Measurements from ENCODE around the gene GTF3C2.

Gene GTF3C2

GRCh38 chr2:27376866-27377617, 20.5 kb upstream of the GTF3C2 start:
- no peak overlapping the region; the same call in 1 of the 2 replicates for H3K27ac ChIP-seq (ENCODE audit: extremely low read depth, low read depth, low read length)
- CTCF ChIA-PET, result no interaction called here
- H3K4me3 ChIP-seq (ENCODE audit: low read depth, low read length), result no peak overlapping the region
- H3K9me3 ChIP-seq (ENCODE audit: control insufficient read depth, insufficient read depth, low read depth, low read length), result no peaks in the 10 kb centered on the region
- TF ChIP-seq ZNF544 (tag by site-specific recombination; IDR thresholded peaks at IDR 0.05) (no peak), ZXDB (tag by site-specific recombination; IDR thresholded peaks at IDR 0.05) (no peak), ZBTB21 (tag by site-specific recombination; IDR thresholded peaks at IDR 0.05) (no peak)
- TF ChIP-seq, protein P1, sequence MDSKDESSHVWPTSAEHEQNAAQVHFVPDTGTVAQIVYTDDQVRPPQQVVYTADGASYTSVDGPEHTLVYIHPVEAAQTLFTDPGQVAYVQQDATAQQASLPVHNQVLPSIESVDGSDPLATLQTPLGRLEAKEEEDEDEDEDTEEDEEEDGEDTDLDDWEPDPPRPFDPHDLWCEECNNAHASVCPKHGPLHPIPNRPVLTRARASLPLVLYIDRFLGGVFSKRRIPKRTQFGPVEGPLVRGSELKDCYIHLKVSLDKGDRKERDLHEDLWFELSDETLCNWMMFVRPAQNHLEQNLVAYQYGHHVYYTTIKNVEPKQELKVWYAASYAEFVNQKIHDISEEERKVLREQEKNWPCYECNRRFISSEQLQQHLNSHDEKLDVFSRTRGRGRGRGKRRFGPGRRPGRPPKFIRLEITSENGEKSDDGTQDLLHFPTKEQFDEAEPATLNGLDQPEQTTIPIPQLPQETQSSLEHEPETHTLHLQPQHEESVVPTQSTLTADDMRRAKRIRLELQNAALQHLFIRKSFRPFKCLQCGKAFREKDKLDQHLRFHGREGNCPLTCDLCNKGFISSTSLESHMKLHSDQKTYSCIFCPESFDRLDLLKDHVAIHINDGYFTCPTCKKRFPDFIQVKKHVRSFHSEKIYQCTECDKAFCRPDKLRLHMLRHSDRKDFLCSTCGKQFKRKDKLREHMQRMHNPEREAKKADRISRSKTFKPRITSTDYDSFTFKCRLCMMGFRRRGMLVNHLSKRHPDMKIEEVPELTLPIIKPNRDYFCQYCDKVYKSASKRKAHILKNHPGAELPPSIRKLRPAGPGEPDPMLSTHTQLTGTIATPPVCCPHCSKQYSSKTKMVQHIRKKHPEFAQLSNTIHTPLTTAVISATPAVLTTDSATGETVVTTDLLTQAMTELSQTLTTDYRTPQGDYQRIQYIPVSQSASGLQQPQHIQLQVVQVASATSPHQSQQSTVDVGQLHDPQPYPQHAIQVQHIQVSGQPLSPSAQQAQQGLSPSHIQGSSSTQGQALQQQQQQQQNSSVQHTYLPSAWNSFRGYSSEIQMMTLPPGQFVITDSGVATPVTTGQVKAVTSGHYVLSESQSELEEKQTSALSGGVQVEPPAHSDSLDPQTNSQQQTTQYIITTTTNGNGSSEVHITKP (tag by site-specific recombination; IDR thresholded peaks at IDR 0.05), result 0 out of 2 replicates have a peak, but pooled peaks have one; percentile 10
- POLR2A ChIA-PET, result interaction anchor here (1.1 to 3.4 kb wide), 2 partner anchors 20 to 32 kb away, joined by 4 to 9 read pairs; partner anchors contain the start of genes GTF3C2 and PPM1G
- peaks cover 27 to 86% of the 10 kb centered on the region in 2 experiments for H3K36me3 ChIP-seq (ENCODE audit: control insufficient read depth in 2 of 2, insufficient read depth in 1 of 2, low read length in 2 of 2)
- no peaks in the 10 kb centered on the region; the same call in 1 of the 2 replicates for H3K4me1 ChIP-seq (ENCODE audit: control insufficient read depth, insufficient read depth, low read length)

GRCh38 chr2:27376151-27376865, 19.7 kb upstream of the GTF3C2 start:
- H3K27ac ChIP-seq (ENCODE audit: extremely low read depth, low read depth, low read length), result no peak overlapping the region; the same call in 1 of the 2 replicates
- no peak overlapping the region for H3K4me3 ChIP-seq (ENCODE audit: low read depth, low read length)
- H3K4me1 ChIP-seq (ENCODE audit: control insufficient read depth, insufficient read depth, low read length), result no peaks in the 10 kb centered on the region; the same call in 1 of the 2 replicates
- peaks cover 27 to 80% of the 10 kb centered on the region in 2 experiments for H3K36me3 ChIP-seq (ENCODE audit: control insufficient read depth in 2 of 2, insufficient read depth in 1 of 2, low read length in 2 of 2)
- TF ChIP-seq ZNF202 (tag by site-specific recombination; IDR thresholded peaks at IDR 0.05; ENCODE audit: borderline replicate concordance) (no peak), ZBTB10 (tag by site-specific recombination; IDR thresholded peaks at IDR 0.05) (no peak), ZNF274 (IDR thresholded peaks at IDR 0.05; ENCODE audit: low read length) (no peak), ZNF274 (tag by site-specific recombination; IDR thresholded peaks at IDR 0.05; ENCODE audit: borderline replicate concordance) (no peak), ZNF658 (tag by site-specific recombination; IDR thresholded peaks at IDR 0.05) (no peak)
- no peaks in the 10 kb centered on the region for H3K9me3 ChIP-seq (ENCODE audit: control insufficient read depth, insufficient read depth, low read depth, low read length)
- POLR2A ChIA-PET, result interaction anchor here (1.1 to 3.4 kb wide), 2 partner anchors 20 to 33 kb away, joined by 4 to 9 read pairs; partner anchors contain the start of genes GTF3C2 and PPM1G
- CTCF ChIA-PET, result no interaction called here

DNA sequence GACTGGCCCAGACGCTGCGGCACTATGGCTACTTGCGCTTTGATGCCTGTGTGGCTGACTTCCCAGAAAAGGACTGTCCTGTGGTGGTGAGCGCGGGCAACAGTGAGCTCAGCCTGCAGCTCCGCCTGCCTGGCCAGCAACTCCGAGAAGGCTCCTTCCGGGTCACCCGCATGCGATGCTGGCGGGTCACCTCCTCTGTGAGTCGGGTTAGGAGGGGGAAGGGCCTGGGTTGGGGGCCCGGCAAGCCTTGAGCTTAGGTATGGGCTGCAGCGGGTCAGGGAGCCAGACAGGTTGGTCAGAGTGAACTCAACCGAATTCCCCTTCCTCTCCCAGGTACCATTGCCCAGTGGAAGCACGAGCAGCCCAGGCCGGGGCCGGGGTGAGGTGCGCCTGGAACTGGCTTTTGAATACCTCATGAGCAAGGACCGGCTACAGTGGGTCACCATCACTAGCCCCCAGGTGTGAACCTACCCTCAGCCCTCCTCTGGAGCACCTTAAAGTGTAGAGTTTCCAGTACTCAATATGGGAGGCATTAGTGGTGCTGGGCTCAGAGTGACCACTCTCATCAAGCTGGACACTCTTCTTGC, 19.0 kb upstream of the GTF3C2 start:
- H3K4me1 ChIP-seq (ENCODE audit: control insufficient read depth, insufficient read depth, low read length), result no peaks in the 10 kb centered on the region; the same call in 1 of the 2 replicates
- H3K36me3 ChIP-seq (ENCODE audit: control insufficient read depth in 2 of 2, insufficient read depth in 1 of 2, low read length in 2 of 2), result peaks cover 27 to 75% of the 10 kb centered on the region in 2 experiments
- POLR2A ChIA-PET, result interaction anchor here (0.6 to 1.3 kb wide), 3 partner anchors 52 to 82 kb away, joined by 3 to 4 read pairs (median 3); partner anchors contain the start of genes MPV17 and NRBP1
- H3K4me3 ChIP-seq (ENCODE audit: low read depth, low read length), result no peak overlapping the region
- CTCF ChIA-PET, result no interaction called here
- no peaks in the 10 kb centered on the region for H3K9me3 ChIP-seq (ENCODE audit: control insufficient read depth, insufficient read depth, low read depth, low read length)
- no peak overlapping the region for H3K27ac ChIP-seq (ENCODE audit: extremely low read depth, low read depth, low read length)
- TF ChIP-seq ZSCAN23 (tag by site-specific recombination; IDR thresholded peaks at IDR 0.05) (no peak), MYNN (tag by site-specific recombination; IDR thresholded peaks at IDR 0.05; ENCODE audit: borderline replicate concordance) (no peak), ZNF561 (tag by site-specific recombination; IDR thresholded peaks at IDR 0.05; ENCODE audit: borderline replicate concordance) (no peak), ZSCAN16 (tag by site-specific recombination; IDR thresholded peaks at IDR 0.05) (no peak), ZNF777 (tag by site-specific recombination; IDR thresholded peaks at IDR 0.05; ENCODE audit: borderline replicate concordance) (no peak), ZNF548 (tag by site-specific recombination; IDR thresholded peaks at IDR 0.05) (no peak)
- TF ChIP-seq, protein P2, sequence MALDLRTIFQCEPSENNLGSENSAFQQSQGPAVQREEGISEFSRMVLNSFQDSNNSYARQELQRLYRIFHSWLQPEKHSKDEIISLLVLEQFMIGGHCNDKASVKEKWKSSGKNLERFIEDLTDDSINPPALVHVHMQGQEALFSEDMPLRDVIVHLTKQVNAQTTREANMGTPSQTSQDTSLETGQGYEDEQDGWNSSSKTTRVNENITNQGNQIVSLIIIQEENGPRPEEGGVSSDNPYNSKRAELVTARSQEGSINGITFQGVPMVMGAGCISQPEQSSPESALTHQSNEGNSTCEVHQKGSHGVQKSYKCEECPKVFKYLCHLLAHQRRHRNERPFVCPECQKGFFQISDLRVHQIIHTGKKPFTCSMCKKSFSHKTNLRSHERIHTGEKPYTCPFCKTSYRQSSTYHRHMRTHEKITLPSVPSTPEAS (tag by site-specific recombination; IDR thresholded peaks at IDR 0.05), result no peak
- TF ChIP-seq, protein P1 (tag by site-specific recombination; IDR thresholded peaks at IDR 0.05), result no peak
